Endothelial cell of umbilical vein (primary cell): ENCODE measurements around the gene KLHL41.

ENCODE experiments used
- CTCF ChIP-seq, 2 donors: IDR thresholded peaks; 1 replicate in 1 of 2; 2 replicates in 1 of 2; pipeline ENCODE4 v1.5.1; 2011; ENCODE audit warnings: low read length in 2 of 2, mild to moderate bottlenecking in 2 of 2, moderate library complexity in 2 of 2, control low read depth in 1 of 2, inconsistent platforms in 1 of 2, low read depth in 1 of 2; ENCODE audit not compliant: insufficient read depth in 1 of 2; ENCODE audit errors: extremely low read depth in 1 of 2
- EZH2 ChIP-seq: IDR thresholded peaks from 2 replicates; pipeline ENCODE4 v1.6.1; 2012; ENCODE audit warnings: borderline replicate concordance, low read depth, mild to moderate bottlenecking, moderate library complexity, low read length, inconsistent platforms; ENCODE audit not compliant: severe bottlenecking

DNA sequence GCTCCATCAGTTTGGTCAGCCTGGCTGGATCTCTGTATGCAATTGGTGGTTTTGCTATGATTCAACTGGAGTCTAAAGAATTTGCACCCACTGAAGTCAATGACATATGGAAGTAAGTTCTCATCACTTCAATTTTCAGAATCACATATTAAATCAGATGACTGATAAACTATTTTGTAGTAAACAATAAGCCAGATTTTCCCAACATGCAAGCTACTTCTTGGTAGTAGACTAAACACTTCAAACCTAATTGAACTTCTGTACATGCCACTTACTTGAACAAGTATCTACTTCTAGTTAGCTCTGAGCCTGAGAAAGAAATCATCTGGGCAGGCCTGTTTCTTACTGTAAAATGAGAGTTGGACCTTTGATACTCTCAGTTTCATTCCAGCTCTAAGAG is 11.4 kb downstream of the KLHL41 start:
- TF ChIP-seq CTCF (IDR thresholded peaks at IDR 0.05; ENCODE audit: extremely low read depth in 1 of 2, insufficient read depth in 1 of 2, low read depth in 1 of 2, low read length in 2 of 2) = no peak
- TF ChIP-seq EZH2 = no peak
